Activated CD4-positive, alpha-beta T cell treated with anti-CD3 and anti-CD28 coated beads for 48 hours (primary cell): ENCODE results near the gene CLBA1.
"Not testable (repeated sequence)": the region's sequence is repeated elsewhere in the genome, so short reads cannot be mapped to it uniquely, and the experiment has no call there.

ENCODE experiments used
- DNase-seq: peaks from one replicate; pipeline ENCODE4 v3.0.0-alpha.2; 2020

The CLBA1 gene

DNA sequence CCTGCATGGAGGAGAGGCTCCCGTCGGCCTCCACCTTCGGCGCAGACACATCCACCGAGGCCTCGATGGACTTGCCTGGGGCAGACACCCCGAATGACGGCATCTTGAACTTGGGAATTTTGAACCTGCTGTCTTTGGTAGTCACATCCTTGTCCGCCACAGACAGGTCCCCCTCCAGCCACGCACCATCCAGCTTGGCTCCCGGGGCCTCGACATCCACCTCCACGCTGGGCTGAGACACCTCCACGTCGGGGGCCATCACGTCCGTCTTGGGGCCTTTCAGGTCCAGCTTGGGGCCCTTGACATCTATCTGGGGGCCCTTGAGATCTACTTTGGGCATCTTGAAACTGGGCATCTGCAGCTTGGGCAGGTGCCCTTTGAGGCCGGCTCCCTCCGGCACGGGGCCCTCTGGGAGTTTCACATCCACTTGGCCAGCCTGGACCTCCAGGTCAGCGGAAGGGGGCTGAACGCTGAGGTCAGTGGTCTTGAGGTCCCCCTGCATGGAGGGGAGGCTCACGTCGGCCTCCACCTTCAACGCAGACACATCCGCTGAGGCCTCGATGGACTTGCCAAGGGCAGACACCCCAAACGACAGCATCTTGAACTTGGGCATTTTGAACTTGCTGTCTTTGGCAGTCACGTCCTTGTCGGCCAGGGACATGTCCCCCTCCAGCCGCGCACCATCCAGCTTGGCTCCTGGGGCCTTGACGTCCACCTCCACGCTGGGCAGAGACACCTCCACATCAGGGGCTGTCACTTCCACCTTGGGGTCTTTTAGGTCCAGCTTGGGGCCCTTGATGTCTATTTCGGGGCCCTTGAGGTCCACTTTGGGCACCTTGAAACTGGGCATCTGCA is 37.5 kb upstream of the CLBA1 start:
- not testable (repeated sequence) for DNase-seq

DNA sequence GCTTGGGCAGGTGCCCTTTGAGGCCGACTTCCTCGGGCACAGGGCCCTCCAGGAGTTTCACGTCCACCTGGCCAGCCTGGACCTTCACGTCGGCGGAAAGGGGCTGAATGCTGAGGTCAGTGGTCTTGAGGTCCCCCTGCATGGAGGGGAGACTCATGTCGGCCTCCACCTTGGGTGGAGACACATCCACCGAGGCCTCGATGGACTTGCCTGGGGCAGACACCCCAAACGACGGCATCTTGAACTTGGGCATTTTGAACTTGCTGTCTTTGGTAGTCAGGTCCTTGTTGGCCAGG is 36.9 kb upstream of the CLBA1 start:
- no peak for DNase-seq

DNA sequence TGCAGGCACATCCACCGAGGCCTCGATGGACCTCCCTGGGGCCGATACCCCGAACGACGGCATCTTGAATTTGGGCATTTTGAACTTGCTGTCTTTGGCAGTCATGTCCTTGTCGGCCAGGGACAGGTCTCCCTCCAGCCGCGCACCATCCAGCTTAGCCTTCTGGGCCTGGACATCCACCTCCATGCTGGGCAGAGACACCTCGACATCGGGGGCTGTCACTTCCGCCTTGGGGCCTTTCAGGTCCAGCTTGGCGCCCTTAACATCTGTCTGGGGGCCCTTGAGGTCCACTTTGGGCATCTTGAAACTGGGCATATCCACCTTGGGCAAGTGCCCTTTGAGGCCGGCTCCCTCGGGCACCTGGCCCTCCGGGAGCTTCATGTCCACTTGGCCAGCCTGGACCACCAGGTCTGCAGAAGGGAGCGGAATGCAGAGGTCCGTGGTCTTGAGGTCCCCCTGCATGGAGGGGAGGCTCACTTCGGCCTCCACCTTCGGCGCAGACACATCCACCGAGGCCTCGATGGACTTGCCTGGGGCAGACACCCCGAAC is 36.1 kb upstream of the CLBA1 start:
- DNase-seq = not testable (repeated sequence)

DNA sequence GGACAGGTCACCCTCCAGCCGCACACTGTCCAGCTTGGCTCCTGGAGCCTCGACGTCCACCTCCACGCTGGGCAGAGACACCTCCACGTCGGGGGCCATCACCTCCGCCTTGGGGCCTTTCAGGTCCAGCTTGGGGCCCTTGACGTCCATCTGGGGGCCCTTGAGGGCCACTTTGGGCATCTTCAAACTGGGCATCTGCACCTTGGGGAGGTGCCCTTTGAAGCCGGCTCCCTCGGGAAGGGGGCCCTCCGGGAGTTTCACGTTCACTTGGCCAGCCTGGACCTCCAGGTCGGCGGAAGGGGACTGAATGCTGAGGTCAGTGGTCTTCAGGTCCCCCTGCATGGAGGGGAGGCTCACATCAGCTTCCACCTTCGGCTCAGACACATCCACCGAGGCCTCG is 35.6 kb upstream of the CLBA1 start:
- DNase-seq = no peak

DNA sequence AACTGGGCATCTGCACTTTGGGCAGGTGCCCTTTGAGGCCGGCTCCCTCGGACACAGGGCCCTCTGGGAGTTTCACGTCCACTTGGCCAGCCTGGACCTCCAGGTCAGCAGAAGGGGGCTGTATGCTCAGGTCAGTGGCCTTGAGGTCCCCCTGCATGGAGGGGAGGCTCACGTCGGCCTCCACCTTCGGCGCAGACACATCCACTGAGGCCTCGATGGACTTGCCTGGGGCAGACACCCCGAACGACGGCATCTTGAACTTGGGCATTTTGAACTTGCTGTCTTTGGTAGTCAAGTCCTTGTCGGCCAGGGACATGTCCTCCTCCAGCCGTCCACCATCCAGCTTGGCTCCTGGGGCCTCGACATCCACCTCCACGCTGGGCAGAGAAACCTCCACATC is 34.9 kb upstream of the CLBA1 start:
- DNase-seq = not testable (repeated sequence)

DNA sequence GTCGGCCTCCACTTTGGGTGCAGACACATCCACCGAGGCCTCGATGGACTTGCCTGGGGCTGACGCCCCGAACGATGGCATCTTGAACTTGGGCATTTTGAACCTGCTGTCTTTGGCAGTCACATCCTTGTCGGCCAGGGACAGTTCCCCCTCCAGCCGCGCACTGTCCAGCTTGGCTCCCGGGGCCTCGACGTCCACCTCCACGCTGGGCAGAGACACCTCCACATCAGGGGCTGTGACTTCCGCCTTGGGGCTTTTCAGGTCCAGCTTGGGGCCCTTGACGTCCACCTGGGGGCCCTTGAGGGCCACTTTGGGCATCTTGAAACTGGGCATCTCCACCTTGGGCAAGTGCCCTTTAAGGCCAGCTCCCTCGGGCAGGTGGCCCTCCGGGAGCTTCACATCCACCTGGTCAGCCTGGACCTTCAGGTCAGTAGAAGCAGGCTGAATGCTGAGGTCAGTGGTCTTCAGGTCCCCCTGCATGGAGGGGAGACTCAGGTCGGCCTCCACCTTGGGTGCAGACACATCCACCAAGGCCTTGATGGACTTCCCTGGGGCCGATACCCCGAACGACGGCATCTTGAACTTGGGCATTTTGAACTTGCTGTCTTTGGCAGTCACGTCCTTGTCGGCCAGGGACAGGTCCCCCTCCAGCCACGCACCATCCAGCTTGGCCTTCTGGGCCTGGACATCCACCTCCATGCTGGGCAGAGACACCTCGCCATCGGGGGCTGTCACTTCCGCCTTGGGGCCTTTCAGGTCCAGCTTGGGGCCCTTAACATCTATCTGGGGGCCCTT is 33.5 kb upstream of the CLBA1 start:
- DNase-seq = not testable (repeated sequence)

DNA sequence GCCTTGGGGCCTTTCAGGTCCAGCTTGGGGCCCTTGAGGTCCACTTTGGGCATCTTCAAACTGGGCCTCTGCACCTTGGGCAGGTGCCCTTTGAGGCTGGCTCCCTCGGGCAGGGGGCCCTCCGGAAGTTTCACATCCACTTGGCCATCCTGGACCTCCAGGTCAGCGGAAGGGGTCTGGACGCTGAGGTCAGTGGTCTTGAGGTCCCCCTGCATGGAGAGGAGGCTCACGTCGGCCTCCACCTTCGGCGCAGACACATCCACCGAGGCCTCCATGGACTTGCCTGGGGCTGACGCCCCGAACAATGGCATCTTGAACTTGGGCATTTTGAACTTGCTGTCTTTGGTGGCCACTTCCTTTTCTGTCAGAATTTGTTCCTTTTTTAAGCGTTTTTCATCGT is 32.5 kb upstream of the CLBA1 start:
- no peak for DNase-seq

DNA sequence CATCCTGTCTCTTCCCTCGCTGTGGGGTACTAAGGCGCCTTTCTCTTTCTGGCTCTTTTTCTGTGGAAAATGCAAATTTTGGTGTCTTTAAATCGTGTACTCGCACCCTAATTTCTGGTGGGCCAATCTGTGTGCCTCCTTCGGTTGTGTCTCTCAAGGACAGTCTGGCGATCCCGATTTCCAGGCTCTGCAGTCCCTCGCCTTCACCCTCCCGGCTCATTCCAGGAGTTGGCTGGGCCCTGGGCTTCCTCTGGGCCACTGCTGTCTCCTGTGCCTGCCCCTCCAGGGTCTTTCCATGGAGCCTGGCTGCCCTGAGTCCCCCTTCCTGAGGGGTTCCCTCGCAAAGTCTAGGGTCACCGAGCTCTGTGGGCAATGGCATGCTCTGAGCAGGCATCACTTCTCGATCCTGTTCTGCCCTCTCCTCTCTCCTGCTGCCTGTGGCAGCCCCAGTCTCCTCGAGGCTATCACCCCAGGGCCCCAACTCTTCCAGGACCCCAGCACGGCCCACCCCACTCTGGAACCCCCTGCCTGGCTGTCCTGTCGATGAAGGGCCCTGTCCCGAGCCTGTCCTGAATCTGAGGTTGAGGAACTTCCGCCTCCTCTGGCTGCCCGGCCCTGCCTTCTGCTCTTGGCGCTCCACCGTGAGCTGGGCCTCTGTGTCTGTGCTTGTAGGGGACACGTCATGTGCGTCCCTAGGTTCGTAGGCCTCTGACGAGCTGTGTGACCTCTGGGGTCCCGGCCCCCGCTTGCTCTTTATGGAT is 31.5 kb upstream of the CLBA1 start:
- no peak for DNase-seq

DNA sequence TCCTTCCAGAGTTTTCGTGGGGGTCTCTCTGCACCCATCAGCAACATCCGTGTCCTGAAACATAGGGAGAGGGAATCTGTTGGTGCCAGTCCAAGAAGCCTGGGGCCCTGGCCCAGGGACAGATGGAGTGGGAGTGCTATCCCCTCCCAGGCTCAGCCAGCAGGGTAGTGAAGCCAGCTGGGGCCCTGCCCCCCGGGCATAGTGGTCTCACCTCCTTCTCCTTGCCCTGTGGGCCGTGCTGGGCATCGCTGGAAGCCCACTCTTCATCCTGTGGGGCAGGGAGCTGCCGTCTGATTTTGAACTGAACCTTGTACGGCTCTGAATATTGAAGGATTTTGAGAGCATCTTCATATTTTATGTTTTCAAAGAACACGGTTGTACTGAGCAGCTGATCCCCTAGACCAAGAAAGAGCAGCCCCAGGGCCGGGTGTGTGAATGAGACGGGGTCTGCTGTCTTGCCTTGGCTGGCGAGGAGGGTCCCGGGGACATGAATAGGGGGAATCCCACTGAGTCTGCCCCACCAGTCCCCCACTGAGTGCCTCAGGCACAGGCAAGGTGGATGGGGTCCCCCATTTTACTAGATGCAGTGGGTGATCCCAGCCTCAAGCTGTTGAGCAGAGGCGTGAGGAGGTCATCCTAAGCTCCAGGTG is 30.7 kb upstream of the CLBA1 start:
- DNase-seq = no peak

DNA sequence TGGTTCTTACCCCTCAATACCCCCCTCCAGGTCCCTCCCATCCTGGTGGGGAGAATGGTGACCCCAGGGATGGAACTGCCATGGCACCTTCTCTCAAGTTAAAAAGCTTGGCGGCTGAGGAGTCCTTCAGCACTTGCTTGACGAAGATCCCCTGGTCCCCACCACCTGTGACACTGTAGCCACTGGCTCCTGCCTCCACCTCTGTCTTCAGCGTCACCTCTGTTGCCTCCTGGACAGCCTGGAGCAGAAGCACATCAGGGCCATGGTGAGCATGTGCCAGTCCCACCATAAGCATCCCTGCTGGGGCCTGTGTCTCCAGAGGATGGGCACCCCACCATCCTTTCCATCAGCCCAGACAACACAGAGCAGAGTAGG is 30.2 kb upstream of the CLBA1 start:
- DNase-seq = no peak

DNA sequence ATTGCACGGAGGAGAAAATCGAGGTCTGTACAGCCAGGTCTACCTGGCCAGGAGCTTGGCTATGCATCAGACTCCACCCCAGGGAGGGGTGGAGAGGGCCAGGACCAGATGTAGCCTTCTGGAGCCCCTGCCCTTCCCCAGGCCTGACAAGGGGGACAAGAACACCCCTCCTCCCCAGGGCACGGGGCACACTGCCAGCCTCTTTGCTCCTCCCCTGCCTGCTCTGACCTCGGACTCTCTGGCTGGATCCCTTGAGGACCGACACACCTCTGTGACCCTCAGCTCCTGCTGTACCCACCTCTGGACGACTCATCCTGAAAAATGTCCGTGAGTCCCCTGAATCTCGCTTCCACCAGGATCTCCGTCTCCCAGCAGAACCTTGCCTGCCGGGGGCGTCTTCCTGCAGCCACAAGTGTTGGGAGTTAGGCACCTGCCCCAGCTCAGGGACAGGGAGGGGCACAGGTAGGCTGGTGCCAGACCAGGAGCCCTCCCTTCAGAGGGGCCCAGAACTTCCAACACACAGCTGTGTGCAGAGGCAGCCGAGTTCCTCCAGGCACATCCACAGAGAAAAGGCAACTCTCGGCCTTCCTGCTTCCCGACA is 29.2 kb upstream of the CLBA1 start:
- no peak for DNase-seq

DNA sequence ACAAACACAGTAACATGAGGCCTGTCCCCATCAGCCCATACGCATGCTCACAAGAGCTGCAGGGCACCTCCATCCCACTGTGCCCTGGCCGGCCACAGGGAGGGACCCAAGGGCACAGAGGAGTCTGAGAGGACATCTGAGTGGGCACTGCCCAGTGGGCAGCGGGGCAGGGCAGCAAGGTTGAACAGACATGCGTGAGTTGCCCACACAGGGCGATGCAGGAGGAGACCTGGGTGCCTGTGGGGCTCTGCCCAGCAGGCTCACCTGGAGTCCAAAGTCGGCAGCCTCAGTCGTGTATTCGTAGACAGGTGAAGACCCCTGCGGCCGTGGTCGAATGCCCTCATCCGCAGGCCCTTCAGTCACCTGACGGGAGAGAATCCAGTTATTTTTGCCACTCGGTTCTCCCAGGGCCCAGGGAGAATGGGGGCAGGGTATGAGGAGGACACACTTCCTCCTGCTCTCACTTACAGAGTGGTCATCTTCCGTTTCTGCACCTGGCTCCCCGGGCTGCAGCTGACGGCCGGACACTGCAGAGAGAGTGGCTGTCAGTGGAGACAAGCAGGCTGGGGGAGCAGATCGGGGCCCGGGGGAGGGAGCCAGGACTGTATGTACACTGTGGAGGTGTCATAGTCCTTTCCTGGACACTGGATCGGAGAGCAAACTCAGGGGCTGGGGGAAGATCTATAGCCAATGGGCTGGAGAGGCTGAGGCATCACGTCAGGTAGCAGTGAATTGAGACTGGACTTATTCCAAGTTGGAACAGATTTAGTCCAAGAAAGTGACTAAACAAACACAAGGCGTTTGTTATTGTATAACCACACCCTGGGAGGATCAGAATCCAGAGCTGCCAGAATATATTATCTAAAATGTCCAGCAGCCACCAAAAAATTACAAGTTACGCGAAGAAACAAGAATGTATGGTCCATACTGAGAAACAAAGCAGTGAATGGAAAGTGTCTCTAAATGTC is 28.2 kb upstream of the CLBA1 start:
- DNase-seq = no peak

DNA sequence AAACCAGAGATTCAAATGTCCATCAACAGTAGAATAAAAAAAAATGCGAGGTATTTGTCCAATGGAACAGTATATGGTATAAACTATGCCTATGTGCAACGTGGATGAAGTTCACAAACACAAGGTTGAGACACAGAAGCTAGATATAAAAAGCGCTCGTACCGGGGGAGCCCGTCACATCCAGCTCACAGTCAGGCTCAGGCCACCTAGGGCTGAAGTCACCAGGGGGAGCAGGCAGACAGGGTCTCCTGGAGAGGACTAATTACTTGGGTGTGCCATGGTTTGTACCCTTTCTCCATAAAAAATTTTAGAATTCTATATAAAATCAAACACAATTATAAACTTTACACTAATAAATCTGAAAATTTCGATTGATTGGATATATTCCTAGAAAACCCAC is 21.0 kb upstream of the CLBA1 start:
- DNase-seq = no peak

DNA sequence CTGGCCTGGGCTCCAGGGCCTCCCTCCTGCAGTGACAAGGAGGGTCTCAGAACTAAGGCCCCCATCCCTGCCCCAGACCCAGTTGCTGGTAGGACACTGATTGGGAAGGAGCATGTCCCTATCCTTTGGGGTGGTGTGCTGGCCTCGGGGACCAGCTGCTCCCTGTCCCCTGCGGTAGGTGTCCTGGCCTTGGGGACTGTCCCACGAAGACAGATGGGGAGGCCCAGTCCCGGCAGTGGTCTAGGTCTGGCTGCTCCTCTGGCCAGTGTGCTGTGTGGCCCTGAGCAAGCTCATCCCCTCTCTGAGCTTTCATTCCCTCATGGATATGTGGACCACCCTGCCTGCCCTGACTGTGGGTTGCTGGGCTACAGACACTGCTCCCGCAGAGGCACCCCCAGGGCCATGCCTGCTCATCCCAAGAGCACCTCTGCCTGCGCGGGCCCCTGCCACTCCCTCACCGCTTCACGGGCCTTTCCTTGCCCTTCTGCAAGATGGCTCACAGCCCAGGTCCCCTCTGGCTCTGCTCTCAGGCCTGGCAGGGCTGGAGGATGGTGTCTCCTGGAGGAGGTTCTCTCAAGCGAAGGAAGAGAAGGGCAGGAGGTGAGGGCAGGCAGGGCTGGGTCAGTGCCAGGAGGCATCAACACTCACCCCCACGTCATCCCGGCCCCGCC is 19.9 kb upstream of the CLBA1 start:
- no peak for DNase-seq

DNA sequence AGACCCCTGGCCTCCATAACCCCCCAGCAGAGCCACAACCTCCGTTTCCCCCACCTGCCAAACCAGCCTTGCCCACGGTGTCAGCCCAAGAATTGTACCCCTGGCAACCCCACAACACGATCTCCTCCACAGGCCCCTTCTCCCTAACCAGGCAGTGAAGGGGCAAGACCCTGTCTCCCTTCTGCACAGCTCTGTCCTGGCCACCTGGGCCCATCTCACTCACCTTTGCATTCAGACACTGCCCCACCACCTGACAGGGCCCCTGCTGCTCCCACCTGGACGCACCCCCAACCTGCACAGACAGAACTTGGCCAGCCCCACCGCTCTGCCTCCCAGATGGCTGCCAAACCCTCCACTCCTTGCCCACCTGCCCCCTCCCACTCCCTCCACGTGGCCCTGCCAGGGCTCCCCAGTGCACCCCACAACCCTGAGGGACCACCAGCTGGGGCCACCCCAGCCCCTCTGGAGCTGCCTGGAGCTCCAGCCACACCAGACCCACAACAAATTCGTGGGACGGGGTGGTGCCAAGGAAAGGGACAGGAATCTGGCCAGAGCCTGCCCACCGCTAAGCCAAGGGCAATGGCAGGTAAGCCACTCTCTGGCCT is 19.2 kb upstream of the CLBA1 start:
- DNase-seq = no peak

DNA sequence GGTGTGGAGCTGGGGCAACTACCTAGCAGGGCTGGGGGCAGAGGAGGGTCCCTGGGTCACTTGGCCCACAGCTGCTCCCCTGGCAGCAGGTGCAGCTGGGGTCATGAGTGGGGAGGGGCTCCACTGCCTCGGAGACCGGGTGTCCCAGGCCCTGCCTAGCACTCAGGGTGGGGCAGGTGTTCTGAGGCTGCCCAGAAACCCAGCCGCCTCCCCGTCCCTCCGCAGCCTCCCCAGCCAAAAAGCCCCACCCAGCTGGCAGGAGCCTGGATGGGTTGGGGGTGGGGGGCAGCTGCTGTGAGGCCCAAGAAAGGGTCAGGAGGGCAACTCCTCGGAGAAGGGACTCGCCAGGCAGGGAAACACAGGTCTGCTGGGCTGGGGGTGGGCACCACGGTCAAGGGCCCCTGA is 18.6 kb upstream of the CLBA1 start:
- DNase-seq = no peak

DNA sequence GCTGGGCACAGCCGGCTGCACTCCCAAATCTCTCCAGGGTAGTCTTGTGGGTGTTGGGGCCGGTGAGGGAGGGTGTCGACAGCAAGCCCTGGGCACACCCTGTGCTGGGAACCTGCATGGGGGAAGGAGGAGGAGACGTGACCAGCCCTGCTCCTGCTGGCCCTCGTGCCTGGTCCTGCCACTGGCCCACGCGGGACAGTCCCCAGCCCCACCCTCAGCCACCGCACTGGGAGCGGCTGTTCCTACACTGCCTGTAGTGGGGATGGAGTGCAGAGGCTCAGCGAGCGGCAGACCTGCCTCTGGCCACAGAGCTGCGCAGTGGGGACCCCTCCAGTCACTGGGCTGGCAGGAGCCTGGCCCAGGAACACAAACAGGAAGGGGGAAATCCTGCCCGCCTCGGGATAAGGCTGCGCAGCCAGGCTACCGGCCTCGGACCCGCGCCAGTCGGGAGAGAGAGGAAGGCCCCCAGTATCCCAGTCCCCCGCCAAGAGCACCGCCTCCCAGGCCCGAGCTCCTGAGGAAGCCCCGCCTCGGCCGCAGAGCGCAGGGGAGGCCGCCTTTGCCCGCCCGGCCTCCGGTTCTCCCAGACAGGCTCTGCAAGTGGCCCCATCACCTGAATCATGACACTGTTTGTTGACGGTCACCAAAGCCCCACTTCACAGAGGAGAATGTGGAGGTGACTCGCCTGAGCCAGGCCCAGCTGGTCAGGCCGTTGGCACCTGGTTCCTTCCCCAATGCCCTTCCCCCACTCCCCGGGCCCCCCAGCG is 18.0 kb upstream of the CLBA1 start:
- DNase-seq = no peak

DNA sequence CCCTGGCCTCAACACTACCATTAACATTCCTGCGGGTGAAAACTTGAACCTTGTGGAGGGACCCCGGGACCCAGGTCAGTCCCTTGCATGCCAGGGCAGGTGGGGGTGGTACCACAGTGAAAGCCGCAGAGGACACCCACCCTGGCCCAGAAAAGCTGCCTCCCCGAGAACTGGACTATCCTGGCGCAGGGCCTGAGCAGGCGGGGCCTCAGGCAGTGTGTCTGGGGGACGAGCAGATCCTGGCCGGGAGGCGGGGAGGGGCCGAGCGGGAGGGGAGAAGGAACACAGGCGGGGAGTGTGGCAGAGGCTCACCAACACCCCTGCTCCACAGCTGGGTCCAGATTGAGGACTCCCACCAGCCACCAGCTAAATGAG is 17.4 kb upstream of the CLBA1 start:
- DNase-seq = no peak
